Neural progenitor cell (in vitro differentiated cells): ENCODE results near the gene ASNS.

Experiments
- CTCF ChIP-seq: fragments of 200-600 bp; sonication (generic); IDR thresholded peaks from 2 replicates; pipeline ENCODE4 v1.5.1; 2017; ENCODE audit warnings: antibody characterized with exemption, mild to moderate bottlenecking
- EZH2 ChIP-seq: fragments of 200-600 bp; sonication (generic); IDR thresholded peaks from 2 replicates; pipeline ENCODE4 v1.6.1; 2017; ENCODE audit warnings: antibody characterized with exemption, mild to moderate bottlenecking, moderate library complexity

DNA sequence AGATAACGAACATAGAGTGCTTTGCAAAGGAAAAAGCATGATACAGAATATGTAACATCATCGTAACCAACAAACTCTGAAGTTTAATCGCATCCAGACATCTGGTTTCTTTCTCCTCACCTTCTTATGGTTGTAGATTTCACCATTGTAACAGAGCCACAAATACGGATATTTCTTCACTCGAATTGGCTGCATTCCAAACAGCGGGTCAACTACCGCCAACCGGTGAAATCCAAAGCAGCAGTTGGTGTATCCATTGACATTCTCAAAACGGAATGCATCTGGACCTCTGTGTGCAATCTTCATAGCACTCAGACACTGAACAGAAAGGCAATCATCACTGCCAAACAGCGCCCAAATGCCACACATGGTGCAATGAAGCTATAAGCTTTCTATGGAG is 3.4 kb downstream of the ASNS start:
- TF ChIP-seq CTCF (no peak), EZH2 (no peak)
